Esophagus squamous epithelium (tissue), 4 donors: ENCODE results near the gene TRMT2B.

ENCODE experiments used
- CTCF ChIP-seq, 6 experiments: fragments of 450-650 bp in 4 of 6; fragments of 200-600 bp in 2 of 6; sonication (generic) in 2 of 6; IDR thresholded peaks; one replicate each; pipeline ENCODE4 v1.5.1; 2016 to 2019; ENCODE audit warnings: antibody characterized with exemption in 6 of 6, mild to moderate bottlenecking in 4 of 6, moderate library complexity in 4 of 6
- POLR2A ChIP-seq, 4 donors: fragments of 450-650 bp; IDR thresholded peaks; one replicate each; pipeline ENCODE4 v1.6.1; 2017; ENCODE audit warnings: antibody characterized with exemption in 4 of 4, mild to moderate bottlenecking in 4 of 4, moderate library complexity in 3 of 4

GRCh38 chrX:101057093-101057714 lies 5.3 kb upstream of the TRMT2B start:
- TF ChIP-seq CTCF (IDR thresholded peaks at IDR 0.05) (no peak), POLR2A (IDR thresholded peaks at IDR 0.05) (no peak)
